GM12878 (cell line): Measurements from ENCODE around the gene IFI30. TPM values are rescaled to one million over a fixed set of nuclear protein-coding genes. Genes with fewer than 3 reads are reported as not detected.

Experiments
- IKZF2 ChIP-seq, 2 experiments: fragments of 450-650 bp; IDR thresholded peaks; 2 replicates each; pipeline ENCODE4 v1.6.1; 2017; ENCODE audit warnings: mild to moderate bottlenecking in 2 of 2, moderate library complexity in 2 of 2
- RUNX3 ChIP-seq: IDR thresholded peaks from 2 replicates; pipeline ENCODE4 v1.6.1; 2012; ENCODE audit warnings: low read length, inconsistent platforms
- SREBF2 ChIP-seq: IDR thresholded peaks from 2 replicates; pipeline ENCODE4 v1.6.1; 2012; ENCODE audit warnings: mild to moderate bottlenecking, low read length
- YY1 ChIP-seq: IDR thresholded peaks from 2 replicates; pipeline ENCODE4 v1.6.1; 2011; ENCODE audit warnings: low read depth, mild to moderate bottlenecking, low read length
- ZNF217 ChIP-seq: fragments of 450-650 bp; IDR thresholded peaks from 2 replicates; pipeline ENCODE4 v1.6.1; 2017; ENCODE audit warnings: antibody characterized with exemption, mild to moderate bottlenecking
- polyA plus RNA-seq, 11 experiments: library from polyadenylated mRNA; depleted of rRNA in 4 of 11; unstranded in 6 of 11; stranded (reverse) in 5 of 11; fragments of >200 nt; fragmentation: Nextera tagmentation in 4 of 11; fragmentation: Illumina TruSeq in 1 of 11; extraction: Ambion mirVana in 4 of 11; extraction: Trizol in 1 of 11; gene quantifications; 1 replicate in 1 of 11; 2 replicates in 10 of 11; pipeline versions ENCODE4 v1.2.1 to v1.2.3, GENCODE V29; 2011 to 2016; ENCODE audit warnings: inconsistent platforms in 2 of 11, missing spikeins in 2 of 11, low read depth in 1 of 11
- total RNA-seq, 4 experiments: library from RNA; depleted of rRNA in 3 of 4; stranded (reverse); fragments of >200 nt in 3 of 4; fragmentation: Illumina TruSeq in 1 of 4; extraction: Trizol in 1 of 4; gene quantifications; 2 replicates each; pipeline versions ENCODE4 v1.2.1 to v1.2.3, GENCODE V29; 2013 to 2021
- TF ChIP-seq, protein P1 (sequence below): IDR thresholded peaks from 2 replicates; pipeline ENCODE4 v1.6.1; 2012; ENCODE audit warnings: low read length, inconsistent platforms
- TF ChIP-seq, protein P2 (sequence below): fragments of 150-350 bp; IDR thresholded peaks from 2 replicates; pipeline ENCODE4 v1.6.1; 2016; ENCODE audit warnings: low read depth, low read length
- TF ChIP-seq, protein P3 (sequence below), 3 experiments: IDR thresholded peaks in 2 of 3; conservative IDR thresholded peaks in 1 of 3; 2 replicates each; pipeline ENCODE4 v1.5.1; 2011; ENCODE audit warnings: low read depth in 3 of 3, low read length in 3 of 3, mild to moderate bottlenecking in 3 of 3, control low read depth in 2 of 3, moderate library complexity in 2 of 3, inconsistent platforms in 1 of 3, mixed read lengths in 1 of 3; ENCODE audit not compliant: control insufficient read depth in 2 of 3, insufficient read depth in 1 of 3; ENCODE audit errors: extremely low read depth in 1 of 3
- TF ChIP-seq, protein P4 (sequence below): fragments of 450-650 bp; formaldehyde crosslinking; IDR thresholded peaks from 2 replicates; pipeline ENCODE4 v1.5.0; 2022; ENCODE audit warnings: mild to moderate bottlenecking, missing genetic modification characterization
- TF ChIP-seq, protein P5 (sequence below): IDR thresholded peaks from 2 replicates; pipeline ENCODE4 v1.6.1; 2011; ENCODE audit warnings: low read depth, low read length, improper control_type of control experiment, borderline replicate concordance
- TF ChIP-seq, protein P6 (sequence below): fragments of 150-350 bp; IDR thresholded peaks from 2 replicates; pipeline ENCODE4 v1.6.1; 2014; ENCODE audit warnings: mild to moderate bottlenecking, low read depth, low read length

The IFI30 gene
- total and polyA plus RNA-seq, 10 of the 15 experiments (the other 5 are each of a cell fraction or from before 2014, with no cell fraction given), result 221 to 1,112 (median 451) TPM

DNA sequence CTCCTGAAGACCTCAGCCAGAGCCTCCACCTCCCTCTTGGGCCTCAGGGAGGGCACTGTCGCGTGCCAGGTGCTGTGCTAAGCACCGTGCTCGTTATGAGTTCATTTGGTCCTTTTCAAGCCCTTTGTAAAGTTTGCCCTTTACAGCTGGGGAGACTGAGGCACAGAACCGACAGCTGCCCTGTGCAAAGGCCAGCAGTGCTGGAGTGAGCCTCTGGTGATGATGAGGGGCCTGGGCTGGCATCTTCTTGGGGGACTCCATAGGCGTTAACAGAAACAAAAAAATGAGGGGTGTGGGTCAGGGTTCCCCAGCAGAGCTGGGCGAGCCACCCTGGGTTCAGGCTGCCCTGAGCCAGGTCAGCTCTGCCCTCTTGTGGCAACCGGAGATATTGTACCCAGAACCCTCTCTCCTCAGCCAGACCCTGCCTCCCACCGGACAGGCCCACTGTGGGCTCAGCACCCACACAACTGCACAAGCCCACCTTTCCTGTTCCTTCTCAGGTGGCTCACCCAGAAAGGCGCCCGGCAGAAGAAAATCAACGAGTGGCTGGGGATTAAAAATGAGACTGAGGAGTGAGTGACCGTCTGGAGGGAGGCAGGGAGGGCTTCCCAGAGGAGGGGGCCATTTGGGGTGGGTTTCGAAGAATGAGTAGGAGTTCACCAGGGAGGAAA, 5.5 kb upstream of the IFI30 start (continued):
- TF ChIP-seq, protein P1, sequence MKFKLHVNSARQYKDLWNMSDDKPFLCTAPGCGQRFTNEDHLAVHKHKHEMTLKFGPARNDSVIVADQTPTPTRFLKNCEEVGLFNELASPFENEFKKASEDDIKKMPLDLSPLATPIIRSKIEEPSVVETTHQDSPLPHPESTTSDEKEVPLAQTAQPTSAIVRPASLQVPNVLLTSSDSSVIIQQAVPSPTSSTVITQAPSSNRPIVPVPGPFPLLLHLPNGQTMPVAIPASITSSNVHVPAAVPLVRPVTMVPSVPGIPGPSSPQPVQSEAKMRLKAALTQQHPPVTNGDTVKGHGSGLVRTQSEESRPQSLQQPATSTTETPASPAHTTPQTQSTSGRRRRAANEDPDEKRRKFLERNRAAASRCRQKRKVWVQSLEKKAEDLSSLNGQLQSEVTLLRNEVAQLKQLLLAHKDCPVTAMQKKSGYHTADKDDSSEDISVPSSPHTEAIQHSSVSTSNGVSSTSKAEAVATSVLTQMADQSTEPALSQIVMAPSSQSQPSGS, result no peak
- TF ChIP-seq, protein P2, sequence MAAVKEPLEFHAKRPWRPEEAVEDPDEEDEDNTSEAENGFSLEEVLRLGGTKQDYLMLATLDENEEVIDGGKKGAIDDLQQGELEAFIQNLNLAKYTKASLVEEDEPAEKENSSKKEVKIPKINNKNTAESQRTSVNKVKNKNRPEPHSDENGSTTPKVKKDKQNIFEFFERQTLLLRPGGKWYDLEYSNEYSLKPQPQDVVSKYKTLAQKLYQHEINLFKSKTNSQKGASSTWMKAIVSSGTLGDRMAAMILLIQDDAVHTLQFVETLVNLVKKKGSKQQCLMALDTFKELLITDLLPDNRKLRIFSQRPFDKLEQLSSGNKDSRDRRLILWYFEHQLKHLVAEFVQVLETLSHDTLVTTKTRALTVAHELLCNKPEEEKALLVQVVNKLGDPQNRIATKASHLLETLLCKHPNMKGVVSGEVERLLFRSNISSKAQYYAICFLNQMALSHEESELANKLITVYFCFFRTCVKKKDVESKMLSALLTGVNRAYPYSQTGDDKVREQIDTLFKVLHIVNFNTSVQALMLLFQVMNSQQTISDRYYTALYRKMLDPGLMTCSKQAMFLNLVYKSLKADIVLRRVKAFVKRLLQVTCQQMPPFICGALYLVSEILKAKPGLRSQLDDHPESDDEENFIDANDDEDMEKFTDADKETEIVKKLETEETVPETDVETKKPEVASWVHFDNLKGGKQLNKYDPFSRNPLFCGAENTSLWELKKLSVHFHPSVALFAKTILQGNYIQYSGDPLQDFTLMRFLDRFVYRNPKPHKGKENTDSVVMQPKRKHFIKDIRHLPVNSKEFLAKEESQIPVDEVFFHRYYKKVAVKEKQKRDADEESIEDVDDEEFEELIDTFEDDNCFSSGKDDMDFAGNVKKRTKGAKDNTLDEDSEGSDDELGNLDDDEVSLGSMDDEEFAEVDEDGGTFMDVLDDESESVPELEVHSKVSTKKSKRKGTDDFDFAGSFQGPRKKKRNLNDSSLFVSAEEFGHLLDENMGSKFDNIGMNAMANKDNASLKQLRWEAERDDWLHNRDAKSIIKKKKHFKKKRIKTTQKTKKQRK, result no peak
- TF ChIP-seq YY1 (peak; percentile 49; the same call in 1 of the 2 replicates), RUNX3 (peak; percentile 37; the same call in 1 of the 2 replicates), SREBF2 (no peak), IKZF2 (IDR thresholded peaks at IDR 0.05) (no peak), ZNF217 (no peak)
- TF ChIP-seq, protein P3, sequence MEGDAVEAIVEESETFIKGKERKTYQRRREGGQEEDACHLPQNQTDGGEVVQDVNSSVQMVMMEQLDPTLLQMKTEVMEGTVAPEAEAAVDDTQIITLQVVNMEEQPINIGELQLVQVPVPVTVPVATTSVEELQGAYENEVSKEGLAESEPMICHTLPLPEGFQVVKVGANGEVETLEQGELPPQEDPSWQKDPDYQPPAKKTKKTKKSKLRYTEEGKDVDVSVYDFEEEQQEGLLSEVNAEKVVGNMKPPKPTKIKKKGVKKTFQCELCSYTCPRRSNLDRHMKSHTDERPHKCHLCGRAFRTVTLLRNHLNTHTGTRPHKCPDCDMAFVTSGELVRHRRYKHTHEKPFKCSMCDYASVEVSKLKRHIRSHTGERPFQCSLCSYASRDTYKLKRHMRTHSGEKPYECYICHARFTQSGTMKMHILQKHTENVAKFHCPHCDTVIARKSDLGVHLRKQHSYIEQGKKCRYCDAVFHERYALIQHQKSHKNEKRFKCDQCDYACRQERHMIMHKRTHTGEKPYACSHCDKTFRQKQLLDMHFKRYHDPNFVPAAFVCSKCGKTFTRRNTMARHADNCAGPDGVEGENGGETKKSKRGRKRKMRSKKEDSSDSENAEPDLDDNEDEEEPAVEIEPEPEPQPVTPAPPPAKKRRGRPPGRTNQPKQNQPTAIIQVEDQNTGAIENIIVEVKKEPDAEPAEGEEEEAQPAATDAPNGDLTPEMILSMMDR (IDR thresholded peaks at IDR 0.05 in 2 of 3, conservative IDR thresholded peaks at IDR 0.05 in 1 of 3; ENCODE audit: control insufficient read depth in 2 of 3, extremely low read depth in 1 of 3, insufficient read depth in 1 of 3, low read depth in 3 of 3, low read length in 3 of 3), result peak; percentile 87 to 90 (median 87)
- TF ChIP-seq, protein P4, sequence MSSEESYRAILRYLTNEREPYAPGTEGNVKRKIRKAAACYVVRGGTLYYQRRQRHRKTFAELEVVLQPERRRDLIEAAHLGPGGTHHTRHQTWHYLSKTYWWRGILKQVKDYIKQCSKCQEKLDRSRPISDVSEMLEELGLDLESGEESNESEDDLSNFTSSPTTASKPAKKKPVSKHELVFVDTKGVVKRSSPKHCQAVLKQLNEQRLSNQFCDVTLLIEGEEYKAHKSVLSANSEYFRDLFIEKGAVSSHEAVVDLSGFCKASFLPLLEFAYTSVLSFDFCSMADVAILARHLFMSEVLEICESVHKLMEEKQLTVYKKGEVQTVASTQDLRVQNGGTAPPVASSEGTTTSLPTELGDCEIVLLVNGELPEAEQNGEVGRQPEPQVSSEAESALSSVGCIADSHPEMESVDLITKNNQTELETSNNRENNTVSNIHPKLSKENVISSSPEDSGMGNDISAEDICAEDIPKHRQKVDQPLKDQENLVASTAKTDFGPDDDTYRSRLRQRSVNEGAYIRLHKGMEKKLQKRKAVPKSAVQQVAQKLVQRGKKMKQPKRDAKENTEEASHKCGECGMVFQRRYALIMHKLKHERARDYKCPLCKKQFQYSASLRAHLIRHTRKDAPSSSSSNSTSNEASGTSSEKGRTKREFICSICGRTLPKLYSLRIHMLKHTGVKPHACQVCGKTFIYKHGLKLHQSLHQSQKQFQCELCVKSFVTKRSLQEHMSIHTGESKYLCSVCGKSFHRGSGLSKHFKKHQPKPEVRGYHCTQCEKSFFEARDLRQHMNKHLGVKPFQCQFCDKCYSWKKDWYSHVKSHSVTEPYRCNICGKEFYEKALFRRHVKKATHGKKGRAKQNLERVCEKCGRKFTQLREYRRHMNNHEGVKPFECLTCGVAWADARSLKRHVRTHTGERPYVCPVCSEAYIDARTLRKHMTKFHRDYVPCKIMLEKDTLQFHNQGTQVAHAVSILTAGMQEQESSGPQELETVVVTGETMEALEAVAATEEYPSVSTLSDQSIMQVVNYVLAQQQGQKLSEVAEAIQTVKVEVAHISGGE (CRISPR knock-in tag), result no peak
- TF ChIP-seq, protein P5, sequence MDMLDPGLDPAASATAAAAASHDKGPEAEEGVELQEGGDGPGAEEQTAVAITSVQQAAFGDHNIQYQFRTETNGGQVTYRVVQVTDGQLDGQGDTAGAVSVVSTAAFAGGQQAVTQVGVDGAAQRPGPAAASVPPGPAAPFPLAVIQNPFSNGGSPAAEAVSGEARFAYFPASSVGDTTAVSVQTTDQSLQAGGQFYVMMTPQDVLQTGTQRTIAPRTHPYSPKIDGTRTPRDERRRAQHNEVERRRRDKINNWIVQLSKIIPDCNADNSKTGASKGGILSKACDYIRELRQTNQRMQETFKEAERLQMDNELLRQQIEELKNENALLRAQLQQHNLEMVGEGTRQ, result no peak
- TF ChIP-seq, protein P6, sequence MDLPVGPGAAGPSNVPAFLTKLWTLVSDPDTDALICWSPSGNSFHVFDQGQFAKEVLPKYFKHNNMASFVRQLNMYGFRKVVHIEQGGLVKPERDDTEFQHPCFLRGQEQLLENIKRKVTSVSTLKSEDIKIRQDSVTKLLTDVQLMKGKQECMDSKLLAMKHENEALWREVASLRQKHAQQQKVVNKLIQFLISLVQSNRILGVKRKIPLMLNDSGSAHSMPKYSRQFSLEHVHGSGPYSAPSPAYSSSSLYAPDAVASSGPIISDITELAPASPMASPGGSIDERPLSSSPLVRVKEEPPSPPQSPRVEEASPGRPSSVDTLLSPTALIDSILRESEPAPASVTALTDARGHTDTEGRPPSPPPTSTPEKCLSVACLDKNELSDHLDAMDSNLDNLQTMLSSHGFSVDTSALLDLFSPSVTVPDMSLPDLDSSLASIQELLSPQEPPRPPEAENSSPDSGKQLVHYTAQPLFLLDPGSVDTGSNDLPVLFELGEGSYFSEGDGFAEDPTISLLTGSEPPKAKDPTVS, result no peak
